Activated CD8-positive, alpha-beta memory T cell treated with anti-CD3 and anti-CD28 coated beads, Interleukin-2, amount 50 U/mL, for 4 hours (primary cell): ENCODE measurements around the gene CDKL1.
A peak's percentile ranks its signal among the peaks of the same experiment; 100 is the strongest.

Experiments used
- DNase-seq: peaks from one replicate; pipeline ENCODE4 v3.0.0-alpha.2; 2020

CDKL1 gene

DNA sequence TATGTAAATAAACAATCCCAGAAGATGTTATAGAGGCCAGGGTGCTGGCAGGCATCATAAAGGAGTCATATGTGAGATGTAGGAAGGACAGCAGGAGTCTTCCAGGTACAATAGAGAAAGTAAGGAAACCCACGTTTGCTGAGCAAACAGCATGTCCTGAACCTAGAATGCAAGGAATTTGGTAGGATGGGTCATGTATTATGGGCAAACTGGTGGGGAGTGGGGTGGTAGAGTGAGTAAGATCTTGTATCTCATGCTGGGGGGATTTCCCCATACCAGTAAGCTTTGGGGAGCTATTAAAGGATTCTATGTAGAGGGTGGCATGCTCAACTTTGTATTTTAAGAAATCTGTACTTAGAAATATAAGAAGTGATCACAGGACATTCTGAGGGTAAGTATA lies 41.0 kb downstream of the CDKL1 start:
- no peak for DNase-seq

DNA sequence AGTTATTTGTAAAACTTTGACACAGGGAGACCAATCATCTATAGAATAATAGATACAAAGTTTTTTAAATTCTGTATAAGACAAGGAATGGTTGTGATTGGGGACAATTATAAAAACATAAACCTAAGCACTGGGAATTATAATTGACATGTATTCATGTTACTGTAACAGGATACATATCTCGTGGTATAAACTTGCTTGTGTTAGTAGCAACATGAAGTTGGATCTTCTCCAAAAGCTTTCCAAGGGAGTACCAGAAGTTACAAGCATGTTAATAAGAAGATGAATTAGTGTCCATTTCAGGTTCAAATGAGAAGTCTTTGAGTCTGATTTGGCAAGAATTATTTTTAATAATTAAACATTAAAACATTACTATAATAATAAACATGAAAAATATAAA lies 42.2 kb downstream of the CDKL1 start:
- DNase-seq = no peak

DNA sequence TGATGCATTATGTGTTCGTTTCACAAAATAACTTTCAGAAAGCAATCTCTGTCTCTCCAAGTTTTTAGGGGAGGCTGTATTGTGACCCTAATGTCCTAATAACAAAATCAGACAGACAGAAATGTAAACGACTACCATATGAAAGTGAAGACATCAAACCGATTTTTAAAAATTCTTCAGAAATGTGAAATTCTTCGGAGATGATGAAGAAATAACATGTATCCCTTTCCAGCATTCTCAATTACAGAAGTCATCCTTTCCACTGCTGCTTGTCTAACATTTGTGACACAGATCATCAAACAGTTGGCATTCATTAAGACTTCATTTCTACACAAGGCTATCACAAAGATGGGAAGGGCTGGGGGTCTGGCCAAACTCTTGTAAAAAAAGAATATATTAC lies 43.6 kb downstream of the CDKL1 start:
- DNase-seq = no peak

DNA sequence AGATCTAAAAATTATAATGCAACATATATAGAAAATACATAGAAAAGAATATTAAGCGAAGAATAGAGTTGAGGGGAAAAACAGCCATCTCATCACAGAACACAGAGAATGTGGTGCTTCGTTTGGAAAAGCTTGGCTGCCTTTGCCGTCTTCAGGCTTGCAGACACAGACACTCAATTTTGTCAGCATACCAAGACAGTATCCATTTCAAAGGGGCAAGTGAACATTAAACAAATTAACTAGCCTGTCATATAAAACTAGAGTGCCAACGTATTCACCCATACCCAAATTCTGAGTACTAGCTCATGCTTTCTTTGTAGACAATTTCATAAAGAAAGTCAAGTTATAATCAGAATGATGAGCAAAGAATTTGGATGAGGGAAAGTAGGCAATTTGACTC lies 44.1 kb downstream of the CDKL1 start:
- DNase-seq = no peak

GRCh38 chr14:50350975-50351374 lies 45.7 kb downstream of the CDKL1 start:
- no peak for DNase-seq

- no peak for DNase-seq
Measured at GRCh38 chr14:50348933-50349332, 47.7 kb downstream of the CDKL1 start.

GRCh38 chr14:50347521-50347920 lies 49.2 kb downstream of the CDKL1 start:
- DNase-seq = no peak

DNA sequence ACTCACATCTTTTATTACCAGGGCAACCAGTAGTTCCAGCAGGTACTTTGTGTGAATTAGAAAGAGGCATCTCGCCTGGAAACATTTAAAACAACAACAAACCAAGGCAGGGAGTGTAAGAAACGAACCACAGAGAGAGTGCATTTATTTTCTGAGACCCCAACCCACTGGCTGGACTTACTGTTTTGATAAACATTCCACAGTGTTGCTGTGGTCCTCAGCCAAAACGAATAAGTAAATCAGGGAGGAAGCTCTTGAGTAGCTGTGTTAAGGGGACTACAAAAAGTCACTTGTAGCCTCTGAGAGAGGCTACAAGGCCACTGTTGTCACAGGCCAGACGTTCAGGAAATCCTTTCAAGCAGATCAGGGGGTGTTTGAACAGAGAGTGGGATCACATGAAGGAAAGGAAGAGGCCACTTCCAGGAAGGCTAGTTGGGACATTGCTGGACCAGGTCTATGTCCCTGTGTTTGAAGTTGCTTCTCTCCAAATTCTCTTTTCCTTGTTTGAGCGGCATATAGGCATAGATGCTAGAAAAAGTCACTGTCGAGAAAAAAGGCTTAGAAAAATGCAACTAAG lies 50.7 kb downstream of the CDKL1 start:
- no peak for DNase-seq

DNA sequence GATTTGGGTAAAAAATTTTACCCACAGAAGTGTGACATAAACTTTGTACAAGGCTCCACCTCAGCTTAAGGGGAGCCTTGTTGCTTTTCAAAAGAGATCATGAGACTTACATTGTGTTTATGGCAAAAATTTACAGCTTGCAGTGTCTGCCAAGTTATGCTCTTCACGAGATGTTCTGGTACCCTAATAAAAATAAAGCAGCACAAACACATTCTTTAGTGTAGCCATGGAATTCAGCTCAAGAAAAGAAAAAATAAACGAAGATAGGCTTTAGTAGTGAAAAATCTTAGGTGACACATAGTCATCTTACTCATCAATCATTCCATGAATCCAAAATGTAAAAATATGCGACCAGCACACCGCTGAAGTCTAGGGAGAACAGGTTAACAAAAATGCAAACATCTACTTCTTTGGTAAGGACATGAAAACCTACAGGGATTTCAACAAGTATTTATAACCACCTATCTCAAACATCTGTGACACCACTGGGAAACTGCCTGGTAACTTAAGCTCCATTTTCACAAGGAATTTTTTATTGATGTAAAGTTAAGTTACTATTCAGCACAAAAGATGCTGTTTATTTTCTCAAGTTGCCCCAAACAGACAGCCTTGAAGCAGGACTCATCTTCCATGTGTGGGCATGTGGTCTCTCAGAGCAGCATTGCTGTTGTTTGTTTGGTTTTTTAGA lies 51.7 kb downstream of the CDKL1 start:
- DNase-seq = no peak

DNA sequence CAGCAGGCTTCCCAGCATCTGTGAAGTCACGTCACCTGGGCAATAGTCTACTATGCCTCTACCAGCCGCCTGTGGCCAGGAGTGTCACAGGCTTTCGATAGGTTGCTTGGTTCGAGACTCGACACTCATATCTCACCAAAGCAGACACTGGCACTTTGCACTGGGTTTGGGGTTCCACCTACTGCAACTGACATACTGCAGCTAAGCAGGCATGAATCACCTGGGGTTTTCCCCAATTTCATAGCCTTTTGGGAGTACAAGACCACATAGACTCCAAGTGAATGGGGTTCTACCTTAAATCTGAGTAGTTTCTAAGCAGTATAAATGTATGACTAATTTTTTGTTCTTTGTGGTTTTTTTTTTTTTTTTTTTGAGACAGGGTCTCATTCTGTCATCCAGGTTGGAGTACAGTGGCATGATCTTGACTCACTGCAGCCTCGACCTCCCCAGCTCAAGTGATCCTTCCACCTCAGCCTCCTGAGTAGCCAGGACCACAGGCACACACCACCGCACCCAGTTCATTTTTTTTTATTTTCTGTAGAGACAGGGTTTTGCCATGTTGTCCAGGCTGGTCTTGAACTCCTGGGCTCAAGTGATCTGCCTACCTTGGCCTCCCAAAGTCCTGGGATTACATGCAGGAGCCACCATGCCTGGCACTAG lies 52.4 kb downstream of the CDKL1 start:
- DNase-seq = peak; percentile 47

DNA sequence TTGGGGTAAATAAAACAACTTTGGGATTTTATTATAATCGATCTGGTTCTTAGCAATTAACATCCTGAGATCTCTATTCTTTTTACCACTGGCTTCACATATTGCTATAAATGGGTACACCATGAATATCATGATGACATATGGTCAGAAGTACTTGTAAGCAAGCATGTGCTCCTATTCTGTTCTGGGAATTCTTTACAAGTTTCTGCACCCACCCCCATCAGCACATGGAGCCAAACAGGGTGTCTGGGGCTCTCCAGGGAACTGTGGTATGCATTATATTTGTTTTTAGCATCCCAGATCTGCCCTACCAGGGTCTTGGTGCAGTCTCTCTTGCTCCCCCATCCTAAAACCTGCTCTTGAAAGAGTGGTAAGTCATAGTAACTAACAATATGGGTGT lies 53.2 kb downstream of the CDKL1 start:
- no peak for DNase-seq

DNA sequence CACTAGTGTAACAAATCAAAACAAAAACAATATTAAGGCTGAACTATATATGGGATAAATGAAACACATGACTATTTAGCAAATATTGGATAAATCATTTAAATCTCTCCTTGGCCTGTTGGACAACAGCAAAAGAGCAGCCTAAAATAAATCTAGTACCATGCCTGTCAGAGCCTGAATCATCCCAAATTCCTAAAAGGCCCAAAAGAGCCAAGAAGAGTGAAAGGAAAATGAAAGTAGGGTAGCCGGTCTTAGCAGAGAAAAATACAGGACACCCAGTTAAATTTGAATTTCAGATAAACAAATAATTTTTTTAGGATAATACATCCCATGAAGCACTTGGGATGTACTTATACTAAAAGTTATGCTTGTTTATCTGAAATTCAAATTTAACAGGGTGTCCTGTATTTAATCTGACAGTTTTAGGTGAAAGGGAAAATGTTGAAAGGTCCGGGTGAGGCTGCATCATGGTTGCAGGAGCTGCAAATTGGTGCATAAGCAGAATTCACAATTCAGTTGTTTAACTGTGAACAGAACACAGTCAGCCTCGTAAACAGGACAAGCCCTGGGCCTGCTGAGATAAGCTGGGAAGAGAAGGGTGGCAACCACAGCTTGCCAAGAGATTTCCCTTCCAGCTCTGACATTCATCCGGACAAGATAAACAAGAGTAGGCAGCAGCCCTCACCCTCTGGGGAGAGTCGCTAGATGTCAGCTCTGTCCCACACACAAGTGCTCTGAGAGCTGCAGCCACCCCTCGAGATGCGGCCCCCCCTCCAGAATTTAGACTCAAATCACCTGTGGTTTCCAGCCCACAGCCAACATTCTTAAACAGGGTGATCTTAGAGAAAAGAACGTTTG lies 54.2 kb downstream of the CDKL1 start:
- peak; percentile 43 for DNase-seq

DNA sequence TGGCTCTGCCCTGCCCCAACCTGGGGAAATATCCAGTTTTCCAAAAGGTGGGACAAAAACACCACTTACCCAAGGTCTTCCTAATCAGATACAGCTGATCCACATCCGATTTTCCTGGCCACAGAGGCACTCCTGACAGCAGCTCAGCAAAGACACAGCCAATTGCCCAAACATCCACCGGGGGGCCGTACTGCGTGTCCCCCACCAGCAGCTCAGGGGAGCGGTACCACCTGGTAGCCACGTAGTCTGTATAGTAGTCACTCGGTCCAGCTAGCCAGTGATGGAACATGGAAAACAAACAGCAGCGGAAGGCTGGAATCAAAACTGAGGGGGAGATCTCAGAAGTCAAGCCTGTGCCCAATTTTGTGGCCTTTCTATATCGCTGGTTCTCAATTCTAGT lies 55.7 kb downstream of the CDKL1 start:
- no peak for DNase-seq

DNA sequence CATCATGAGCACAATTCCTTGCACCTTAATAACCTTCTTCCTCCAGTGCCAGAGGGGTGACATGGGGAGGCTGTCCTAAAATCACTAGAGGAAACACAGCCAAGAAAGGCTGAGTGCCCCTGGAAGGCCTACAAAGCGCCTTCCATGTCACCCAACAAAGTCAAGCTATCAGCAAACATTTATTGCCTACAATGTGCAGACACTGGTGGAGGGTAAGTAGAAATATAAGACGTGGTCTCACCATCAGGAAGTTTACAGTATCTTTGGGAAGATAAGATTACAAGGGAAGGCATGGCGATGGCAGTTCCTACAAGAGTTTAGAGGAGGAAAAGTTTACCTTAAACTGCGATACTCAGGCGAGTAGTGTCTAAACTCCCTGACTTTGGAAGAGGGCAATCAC lies 56.6 kb downstream of the CDKL1 start:
- no peak for DNase-seq

DNA sequence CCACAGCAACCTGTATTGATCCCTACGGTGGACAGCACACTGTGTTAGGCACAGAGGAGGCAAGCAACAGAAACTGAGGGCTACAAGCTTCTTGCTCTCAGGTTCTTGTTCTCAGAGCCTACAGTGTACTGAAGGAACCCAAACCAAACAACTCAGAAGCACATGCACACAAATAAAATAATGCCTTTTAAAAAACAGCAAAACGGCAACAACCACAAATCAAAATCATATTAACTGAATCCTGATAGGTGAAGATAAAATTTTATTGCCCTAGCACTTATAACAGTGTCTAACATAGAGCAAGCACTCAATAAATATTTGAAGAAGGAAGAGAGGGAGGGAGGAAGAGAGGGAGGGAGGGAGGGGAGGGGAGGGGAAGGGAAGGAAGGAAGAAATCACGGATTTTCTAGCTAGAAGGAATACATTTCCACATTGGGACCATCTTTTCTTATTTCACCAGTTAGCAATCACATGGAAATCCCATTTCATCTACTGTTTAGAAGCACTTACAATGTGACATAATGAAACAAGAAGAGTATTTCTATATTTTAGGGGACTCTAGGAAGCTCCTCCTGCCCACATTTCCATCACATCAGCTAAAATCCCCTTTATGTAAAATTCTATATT lies 57.4 kb downstream of the CDKL1 start:
- no peak for DNase-seq

GRCh38 chr14:50338587-50338986 lies 58.1 kb downstream of the CDKL1 start:
- DNase-seq = no peak

GRCh38 chr14:50335989-50336824 lies 60.5 kb downstream of the CDKL1 start:
- no peak for DNase-seq

GRCh38 chr14:50335389-50335788 lies 61.3 kb downstream of the CDKL1 start:
- no peak for DNase-seq

DNA sequence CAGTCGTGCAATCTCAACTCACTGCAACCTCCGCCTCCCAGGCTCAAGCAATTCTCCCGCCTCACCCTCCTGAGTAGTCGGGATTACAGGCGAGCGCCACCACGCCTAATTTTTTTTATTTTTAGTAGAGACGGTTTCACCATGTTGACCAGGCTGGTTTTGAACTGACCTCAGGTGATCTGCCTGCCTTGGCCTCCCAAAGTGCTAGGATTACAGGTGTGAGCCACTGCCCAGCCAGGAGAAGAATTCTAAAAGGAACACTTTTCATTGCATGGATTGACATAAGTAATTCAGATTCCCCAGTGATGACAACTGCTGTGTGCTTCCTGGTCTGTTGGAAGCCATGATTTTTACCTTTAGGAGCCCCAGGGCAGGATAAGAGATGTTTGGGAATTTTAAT lies 62.5 kb downstream of the CDKL1 start:
- no peak for DNase-seq

DNA sequence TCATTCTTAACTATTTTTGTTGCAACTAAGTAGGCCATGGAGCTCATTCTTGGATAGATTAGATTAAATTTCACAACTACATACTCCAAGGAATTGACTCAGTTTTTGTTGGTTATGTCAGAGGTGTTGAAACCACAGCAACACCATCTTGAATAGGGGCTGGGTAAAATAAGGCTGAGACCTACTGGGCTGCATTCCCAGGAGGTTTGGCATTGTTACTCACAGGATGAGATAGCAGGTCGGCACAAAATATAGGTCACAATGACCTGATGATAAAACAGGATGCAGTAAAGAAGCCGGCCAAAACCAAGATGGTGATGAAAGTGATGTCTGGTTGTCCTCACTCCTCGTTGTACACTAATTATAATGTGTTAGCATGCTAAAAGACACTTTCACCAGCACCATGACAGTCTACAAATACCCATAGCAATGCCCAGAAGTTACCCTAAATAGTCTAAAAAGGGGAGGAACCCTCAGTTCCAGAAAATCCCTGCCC lies 63.6 kb downstream of the CDKL1 start:
- no peak for DNase-seq

GRCh38 chr14:50331596-50331995 lies 65.1 kb downstream of the CDKL1 start:
- no peak for DNase-seq
